Ovary (tissue), 9 donors: ENCODE measurements around the gene CTSK. TPM values are rescaled to one million over a fixed set of nuclear protein-coding genes. Genes with fewer than 3 reads are reported as not detected.

ENCODE experiments used
- DNase-seq, 5 donors: peaks; one replicate each; pipeline ENCODE4 v3.0.0-alpha.2; 2019 to 2020
- H3K27ac ChIP-seq, 2 donors: fragments of 200-600 bp; one replicate each; pipeline versions ENCODE4 v1.5.1 to v1.8.0; 2019 to 2022
- H3K27me3 ChIP-seq: fragments of 200-600 bp; one replicate; pipeline ENCODE4 v1.8.0; 2022
- H3K36me3 ChIP-seq: fragments of 200-600 bp; sonication (generic); one replicate; pipeline ENCODE4 v1.5.1; 2019
- H3K4me1 ChIP-seq: one replicate; pipeline ENCODE4 v1.8.1; 2013; ENCODE audit warnings: mild to moderate bottlenecking, moderate library complexity; ENCODE audit not compliant: insufficient read depth
- H3K4me3 ChIP-seq: fragments of 200-600 bp; sonication (generic); one replicate; pipeline ENCODE4 v1.5.1; 2017
- H3K9me3 ChIP-seq, 2 donors: fragments of 200-600 bp in 1 of 2; sonication (generic) in 1 of 2; one replicate each; pipeline versions ENCODE4 v1.5.1 to v1.8.1; 2013 to 2019; ENCODE audit warnings: mild to moderate bottlenecking in 1 of 2, moderate library complexity in 1 of 2
- CTCF ChIP-seq, 3 donors: fragments of 450-650 bp in 2 of 3; fragments of 200-600 bp in 1 of 3; IDR thresholded peaks; one replicate each; pipeline versions ENCODE4 v1.5.1 to v1.8.0; 2016 to 2022; ENCODE audit warnings: antibody characterized with exemption in 3 of 3, mild to moderate bottlenecking in 1 of 3
- EP300 ChIP-seq: sonication (generic); formaldehyde crosslinking; IDR thresholded peaks from one replicate; pipeline ENCODE4 v1.6.1; 2017; ENCODE audit warnings: antibody characterized with exemption
- POLR2A ChIP-seq: fragments of 450-650 bp; IDR thresholded peaks from one replicate; pipeline ENCODE4 v1.6.1; 2017; ENCODE audit warnings: antibody characterized with exemption, mild to moderate bottlenecking, moderate library complexity
- WGBS, 3 donors: extraction: QIAGEN DNeasy Blood & Tissue Kit in 1 of 3; methylation state at CpG; one replicate each; pipeline versions ENCODE4 v1.1.5 to v1.1.7; 2013 to 2017; 5-methylcytosine and 5-hydroxymethylcytosine counted together
- intact Hi-C, 4 donors: fragments of 100-400 bp; cut with DNase I; formaldehyde crosslinking; loops; one replicate each; pipeline versions ENCODE4 v1.11.0 to v1.15.1; 2022 to 2023
- polyA plus RNA-seq, 2 donors: library from polyadenylated mRNA; stranded (reverse); fragments of 200-250 nt in 1 of 2; fragments of 350-450 nt in 1 of 2; fragmentation: Illumina TruSeq in 1 of 2; extraction: RNeasy Lipid Tissue Mini Kit (QIAGEN cat#74804) in 1 of 2; gene quantifications; one replicate each; pipeline ENCODE4 v1.2.3, GENCODE V29; 2013 to 2014
- total RNA-seq, 7 donors: library from RNA; depleted of rRNA in 2 of 7; stranded (reverse); fragments of >200 nt in 2 of 7; fragmentation: NEBNext Ultra II Directional in 3 of 7; extraction: Animal tissue kit (Norgen Biotek cat#: 25700) in 3 of 7; gene quantifications; one replicate each; pipeline versions ENCODE4 v1.1.0 to v1.2.4, GENCODE V29; 2016 to 2023
- donor health status: DM: no; HTN: no; CAD: no; lungs with moderate emphysema.
- donor health status: DM: no; HTN: no; CAD: no.
- donor health status: Bipolar disorder and iron deficiency.
- donor health status: DM: yes; HTN: yes; CAD: no.
- donor health status: DM: no; HTN: no; CAD: no.
- donor health status: DM: yes; HTN: yes; CAD: no.

The CTSK gene
- total and polyA plus RNA-seq, 9 donors: 35.6 to 254 (median 80.3) TPM

- WGBS, 3 donors: 47 to 65% (median 58%) methylated on average over 4 of the region's 4 CpGs
- no peaks in the 10 kb centered on the region for H3K27me3 ChIP-seq
- H3K36me3 ChIP-seq: no peaks in the 10 kb centered on the region
- TF ChIP-seq CTCF (IDR thresholded peaks at IDR 0.05): no peak
- no peak for TF ChIP-seq POLR2A
- TF ChIP-seq EP300: no peak
- intact Hi-C loops: no loop called here
- no peaks in the 10 kb centered on the region for H3K9me3 ChIP-seq
- H3K27ac ChIP-seq: no peak overlapping the region
- peak in 3 of 5 donors; percentile 23 to 41 (median 40) for DNase-seq
- H3K4me1 ChIP-seq: peaks cover 4% of the 10 kb centered on the region
- no peak overlapping the region for H3K4me3 ChIP-seq
These were observed 18.7 kb downstream of the CTSK start for GRCh38 chr1:150789396-150789795.

- Histone ChIP-seq H3K4me3 (no peak overlapping the region), H3K27me3 (no peaks in the 10 kb centered on the region), H3K36me3 (no peaks in the 10 kb centered on the region), H3K27ac (no peak overlapping the region), H3K4me1 (peaks cover 4% of the 10 kb centered on the region), H3K9me3 (no peaks in the 10 kb centered on the region)
- intact Hi-C loops: no loop called here
- no peak for DNase-seq
- 30 to 60% (median 46%) methylated on average over 4 of the region's 4 CpGs for whole genome bisulfite sequencing, 3 donors
- TF ChIP-seq EP300: no peak
- no peak for TF ChIP-seq CTCF (IDR thresholded peaks at IDR 0.05)
- TF ChIP-seq POLR2A: no peak
These were observed 19.1 kb downstream of the CTSK start for GRCh38 chr1:150788946-150789345.

GRCh38 chr1:150787455-150787854 is 20.6 kb downstream of the CTSK start:
- H3K9me3 ChIP-seq: no peaks in the 10 kb centered on the region
- intact Hi-C loops: no loop called here
- no peaks in the 10 kb centered on the region for H3K36me3 ChIP-seq
- no peak for DNase-seq
- H3K4me3 ChIP-seq: no peak overlapping the region
- H3K4me1 ChIP-seq: peaks cover 4% of the 10 kb centered on the region
- H3K27ac ChIP-seq: peak overlapping the region in 1 of 2 donors; percentile 24
- no peaks in the 10 kb centered on the region for H3K27me3 ChIP-seq
- no peak for TF ChIP-seq POLR2A
- TF ChIP-seq EP300: no peak
- TF ChIP-seq CTCF (IDR thresholded peaks at IDR 0.05): no peak

GRCh38 chr1:150780510-150780909 is 27.6 kb downstream of the CTSK start:
- Histone ChIP-seq H3K27me3 (no peaks in the 10 kb centered on the region), H3K4me1 (no peaks in the 10 kb centered on the region), H3K36me3 (no peaks in the 10 kb centered on the region), H3K9me3 (no peaks in the 10 kb centered on the region), H3K4me3 (no peak overlapping the region), H3K27ac (no peak overlapping the region)
- no peak for DNase-seq
- WGBS, 3 donors: 81 to 94% (median 82%) methylated on average over 3 of the region's 3 CpGs
- TF ChIP-seq CTCF (IDR thresholded peaks at IDR 0.05) (no peak), EP300 (no peak), POLR2A (no peak)
- intact Hi-C loops: no loop called here

GRCh38 chr1:150778409-150778808 is 29.7 kb downstream of the CTSK start:
- Histone ChIP-seq H3K36me3 (no peaks in the 10 kb centered on the region), H3K27me3 (no peaks in the 10 kb centered on the region), H3K4me1 (no peaks in the 10 kb centered on the region), H3K9me3 (no peaks in the 10 kb centered on the region), H3K4me3 (no peak overlapping the region), H3K27ac (no peak overlapping the region)
- no peak for TF ChIP-seq EP300
- TF ChIP-seq CTCF (IDR thresholded peaks at IDR 0.05): no peak
- no peak for TF ChIP-seq POLR2A
- DNase-seq: no peak
- WGBS, 3 donors: 89 to 93% (median 91%) methylated on average over 1 of the region's 1 CpG
- intact Hi-C loops: no loop called here
